Measurements from ENCODE around the gene CHORDC1. TPM values are rescaled to one million over a fixed set of nuclear protein-coding genes. Genes with fewer than 3 reads are reported as not detected.

The CHORDC1 gene
- total RNA-seq, 1 experiment from 2014 or later = 95.6 TPM

DNA sequence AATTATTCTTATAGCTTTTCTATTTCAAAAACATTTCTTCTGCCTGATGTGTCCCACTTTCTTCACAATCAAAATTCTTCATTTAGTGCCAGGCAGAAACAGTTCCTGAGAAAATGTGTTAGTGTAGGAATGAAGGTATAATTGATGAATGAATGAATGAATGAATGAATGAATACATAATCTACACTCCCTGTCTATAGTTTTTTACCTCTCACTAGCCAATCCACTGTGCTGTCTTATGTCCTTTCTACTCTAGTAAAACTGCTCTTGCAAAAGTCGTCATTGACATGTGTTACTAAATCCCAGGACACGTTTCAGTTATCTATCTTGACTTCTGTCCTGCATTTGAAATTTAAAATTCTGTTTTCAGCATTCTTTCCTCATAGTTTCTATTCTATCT, 42.9 kb downstream of the CHORDC1 start:
- RAD21 ChIA-PET (ENCODE audit: low non-redundant PET in 1 of 2, low total read pairs in 2 of 2, uncharacterized antibody in 2 of 2, unreplicated experiment in 2 of 2) = no interaction called here
- CTCF ChIA-PET = no interaction called here

More for the DNA sequence above, 42.9 kb downstream of the CHORDC1 start:
- intact Hi-C loops (cut with micrococcal nuclease) = no loop called here
- no peak for DNase-seq (ENCODE audit: low read depth, low spot score)
- H3K36me3 ChIP-seq (ENCODE audit: control insufficient read depth in 1 of 2, insufficient read depth in 2 of 2, low read length in 2 of 2) = no peaks in the 10 kb centered on the region
- H3K4me3 ChIP-seq (replicated peaks in 1 of 2; ENCODE audit: low read depth in 1 of 2, low read length in 2 of 2) = no peak overlapping the region
- no peak overlapping the region for H3K9ac ChIP-seq (ENCODE audit: low read length)
- no peak for ATAC-seq
- no peak overlapping the region for H3K27ac ChIP-seq (ENCODE audit: low read depth, low read length)
- no peaks in the 10 kb centered on the region for H3K27me3 ChIP-seq (ENCODE audit: insufficient read depth, low read length)
- no peak for TF ChIP-seq YY1 (IDR thresholded peaks at IDR 0.05; ENCODE audit: extremely low read depth, insufficient replicate concordance, low read depth, low read length)
- TF ChIP-seq RAD21 (IDR thresholded peaks at IDR 0.05; ENCODE audit: low read depth) = no peak
- TF ChIP-seq, protein P1, sequence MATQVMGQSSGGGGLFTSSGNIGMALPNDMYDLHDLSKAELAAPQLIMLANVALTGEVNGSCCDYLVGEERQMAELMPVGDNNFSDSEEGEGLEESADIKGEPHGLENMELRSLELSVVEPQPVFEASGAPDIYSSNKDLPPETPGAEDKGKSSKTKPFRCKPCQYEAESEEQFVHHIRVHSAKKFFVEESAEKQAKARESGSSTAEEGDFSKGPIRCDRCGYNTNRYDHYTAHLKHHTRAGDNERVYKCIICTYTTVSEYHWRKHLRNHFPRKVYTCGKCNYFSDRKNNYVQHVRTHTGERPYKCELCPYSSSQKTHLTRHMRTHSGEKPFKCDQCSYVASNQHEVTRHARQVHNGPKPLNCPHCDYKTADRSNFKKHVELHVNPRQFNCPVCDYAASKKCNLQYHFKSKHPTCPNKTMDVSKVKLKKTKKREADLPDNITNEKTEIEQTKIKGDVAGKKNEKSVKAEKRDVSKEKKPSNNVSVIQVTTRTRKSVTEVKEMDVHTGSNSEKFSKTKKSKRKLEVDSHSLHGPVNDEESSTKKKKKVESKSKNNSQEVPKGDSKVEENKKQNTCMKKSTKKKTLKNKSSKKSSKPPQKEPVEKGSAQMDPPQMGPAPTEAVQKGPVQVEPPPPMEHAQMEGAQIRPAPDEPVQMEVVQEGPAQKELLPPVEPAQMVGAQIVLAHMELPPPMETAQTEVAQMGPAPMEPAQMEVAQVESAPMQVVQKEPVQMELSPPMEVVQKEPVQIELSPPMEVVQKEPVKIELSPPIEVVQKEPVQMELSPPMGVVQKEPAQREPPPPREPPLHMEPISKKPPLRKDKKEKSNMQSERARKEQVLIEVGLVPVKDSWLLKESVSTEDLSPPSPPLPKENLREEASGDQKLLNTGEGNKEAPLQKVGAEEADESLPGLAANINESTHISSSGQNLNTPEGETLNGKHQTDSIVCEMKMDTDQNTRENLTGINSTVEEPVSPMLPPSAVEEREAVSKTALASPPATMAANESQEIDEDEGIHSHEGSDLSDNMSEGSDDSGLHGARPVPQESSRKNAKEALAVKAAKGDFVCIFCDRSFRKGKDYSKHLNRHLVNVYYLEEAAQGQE (IDR thresholded peaks at IDR 0.05; ENCODE audit: low read depth) = no peak
- TF ChIP-seq SRF (IDR thresholded peaks at IDR 0.05; ENCODE audit: low read depth) = no peak
- no peak for TF ChIP-seq SIN3A (IDR thresholded peaks at IDR 0.05; ENCODE audit: low read depth)
- no peak for TF ChIP-seq ZNF274 (IDR thresholded peaks at IDR 0.05; ENCODE audit: low read depth, low read length)
- no peak for TF ChIP-seq SP1 (IDR thresholded peaks at IDR 0.05; ENCODE audit: low read depth)
- TF ChIP-seq, protein P2, sequence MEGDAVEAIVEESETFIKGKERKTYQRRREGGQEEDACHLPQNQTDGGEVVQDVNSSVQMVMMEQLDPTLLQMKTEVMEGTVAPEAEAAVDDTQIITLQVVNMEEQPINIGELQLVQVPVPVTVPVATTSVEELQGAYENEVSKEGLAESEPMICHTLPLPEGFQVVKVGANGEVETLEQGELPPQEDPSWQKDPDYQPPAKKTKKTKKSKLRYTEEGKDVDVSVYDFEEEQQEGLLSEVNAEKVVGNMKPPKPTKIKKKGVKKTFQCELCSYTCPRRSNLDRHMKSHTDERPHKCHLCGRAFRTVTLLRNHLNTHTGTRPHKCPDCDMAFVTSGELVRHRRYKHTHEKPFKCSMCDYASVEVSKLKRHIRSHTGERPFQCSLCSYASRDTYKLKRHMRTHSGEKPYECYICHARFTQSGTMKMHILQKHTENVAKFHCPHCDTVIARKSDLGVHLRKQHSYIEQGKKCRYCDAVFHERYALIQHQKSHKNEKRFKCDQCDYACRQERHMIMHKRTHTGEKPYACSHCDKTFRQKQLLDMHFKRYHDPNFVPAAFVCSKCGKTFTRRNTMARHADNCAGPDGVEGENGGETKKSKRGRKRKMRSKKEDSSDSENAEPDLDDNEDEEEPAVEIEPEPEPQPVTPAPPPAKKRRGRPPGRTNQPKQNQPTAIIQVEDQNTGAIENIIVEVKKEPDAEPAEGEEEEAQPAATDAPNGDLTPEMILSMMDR (IDR thresholded peaks at IDR 0.05 in 2 of 3, conservative IDR thresholded peaks at IDR 0.05 in 1 of 3; ENCODE audit: borderline replicate concordance in 1 of 3, insufficient read depth in 1 of 3, low read depth in 2 of 3, low read length in 2 of 3) = no peak
- no peak for TF ChIP-seq EZH2 (IDR thresholded peaks at IDR 0.05)
- TF ChIP-seq ZFX (IDR thresholded peaks at IDR 0.05) = no peak
- no peak for TF ChIP-seq FOSL1 (IDR thresholded peaks at IDR 0.05; ENCODE audit: low read depth)
- TF ChIP-seq CBX3 (IDR thresholded peaks at IDR 0.05; ENCODE audit: low read depth) = no peak
- TF ChIP-seq, protein P3, sequence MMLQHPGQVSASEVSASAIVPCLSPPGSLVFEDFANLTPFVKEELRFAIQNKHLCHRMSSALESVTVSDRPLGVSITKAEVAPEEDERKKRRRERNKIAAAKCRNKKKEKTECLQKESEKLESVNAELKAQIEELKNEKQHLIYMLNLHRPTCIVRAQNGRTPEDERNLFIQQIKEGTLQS (IDR thresholded peaks at IDR 0.05) = no peak
- TF ChIP-seq CEBPB (IDR thresholded peaks at IDR 0.05; ENCODE audit: low read depth) = no peak
- no peaks in the 10 kb centered on the region for H3K9me3 ChIP-seq (ENCODE audit: control insufficient read depth in 1 of 2, insufficient read depth in 1 of 2, low read depth in 1 of 2, low read length in 2 of 2)
- POLR2A ChIA-PET = no interaction called here
- H3K4me2 ChIP-seq (ENCODE audit: low read length) = no peak overlapping the region
- no peaks in the 10 kb centered on the region for H3K79me2 ChIP-seq (ENCODE audit: insufficient read depth, low read length)
- no peaks in the 10 kb centered on the region for H4K20me1 ChIP-seq (ENCODE audit: insufficient read depth)
- H3K4me1 ChIP-seq (ENCODE audit: control insufficient read depth in 1 of 2, insufficient read depth in 2 of 2, low read length in 2 of 2) = no peaks in the 10 kb centered on the region
- BruUV-seq (replicated peaks) = no TSS peak
- H3K9me2 ChIP-seq (ENCODE audit: insufficient read depth) = no peaks in the 10 kb centered on the region
- no peak overlapping the region for H2AFZ ChIP-seq (ENCODE audit: low read depth, low read length, poor library complexity, severe bottlenecking)

Measured in HCT116 (cell line).